Activated CD4-positive, CD25-positive, alpha-beta regulatory T cell treated with anti-CD3 and anti-CD28 coated beads, Interleukin-2, amount 50 U/mL, for 16 hours (primary cell): Measurements from ENCODE around the gene KCNF1.

Experiments used
- DNase-seq: peaks from one replicate; pipeline ENCODE4 v3.0.0-alpha.2; 2020; ENCODE audit warnings: low read depth, low spot score

The KCNF1 gene

GRCh38 chr2:10879624-10880585 is 31.8 kb upstream of the KCNF1 start:
- no peak for DNase-seq

- DNase-seq = no peak
Measured at GRCh38 chr2:10880586-10881321, 31.0 kb upstream of the KCNF1 start.

GRCh38 chr2:10882568-10882967 is 29.2 kb upstream of the KCNF1 start:
- no peak for DNase-seq

GRCh38 chr2:10883066-10883465 is 28.7 kb upstream of the KCNF1 start:
- DNase-seq = no peak

- no peak for DNase-seq
Measured at GRCh38 chr2:10883801-10884478, 27.8 kb upstream of the KCNF1 start.

- DNase-seq = no peak
Measured at GRCh38 chr2:10884574-10884975, 27.2 kb upstream of the KCNF1 start.

GRCh38 chr2:10885094-10885860 is 26.5 kb upstream of the KCNF1 start:
- DNase-seq = no peak

- DNase-seq = no peak
Measured at GRCh38 chr2:10887476-10887875, 24.3 kb upstream of the KCNF1 start.

- DNase-seq = no peak
Measured at GRCh38 chr2:10889651-10890215, 22.0 kb upstream of the KCNF1 start.

GRCh38 chr2:10890706-10891270 is 20.9 kb upstream of the KCNF1 start:
- DNase-seq = no peak

GRCh38 chr2:10891390-10891789 is 20.3 kb upstream of the KCNF1 start:
- DNase-seq = no peak

GRCh38 chr2:10891848-10892247 is 19.9 kb upstream of the KCNF1 start:
- no peak for DNase-seq

GRCh38 chr2:10892316-10892715 is 19.4 kb upstream of the KCNF1 start:
- no peak for DNase-seq

- no peak for DNase-seq
Measured at GRCh38 chr2:10892796-10893350, 18.9 kb upstream of the KCNF1 start.

- DNase-seq = no peak
Measured at GRCh38 chr2:10894264-10894935, 17.3 kb upstream of the KCNF1 start.

GRCh38 chr2:10895231-10895630 is 16.5 kb upstream of the KCNF1 start:
- DNase-seq = no peak

GRCh38 chr2:10897956-10898355 is 13.8 kb upstream of the KCNF1 start:
- DNase-seq = no peak

- DNase-seq = no peak
Measured at GRCh38 chr2:10900216-10901109, 11.3 kb upstream of the KCNF1 start.
